Esophagus squamous epithelium (tissue), 4 donors: Measurements from ENCODE around the gene PHF3.

Experiments used
- CTCF ChIP-seq, 6 experiments: fragments of 450-650 bp in 4 of 6; fragments of 200-600 bp in 2 of 6; sonication (generic) in 2 of 6; IDR thresholded peaks; one replicate each; pipeline ENCODE4 v1.5.1; 2016 to 2019; ENCODE audit warnings: antibody characterized with exemption in 6 of 6, mild to moderate bottlenecking in 4 of 6, moderate library complexity in 4 of 6
- POLR2A ChIP-seq, 4 donors: fragments of 450-650 bp; IDR thresholded peaks; one replicate each; pipeline ENCODE4 v1.6.1; 2017; ENCODE audit warnings: antibody characterized with exemption in 4 of 4, mild to moderate bottlenecking in 4 of 4, moderate library complexity in 3 of 4

GRCh38 chr6:63640062-63640461 lies 4.5 kb downstream of the PHF3 start:
- TF ChIP-seq CTCF (IDR thresholded peaks at IDR 0.05) (no peak), POLR2A (IDR thresholded peaks at IDR 0.05) (no peak)
